Heart left ventricle (tissue), 13 donors: ENCODE results near the gene SUFU.

Experiments used
- CTCF ChIP-seq, 12 donors: fragments of 200-600 bp; sonication (generic) in 4 of 12; IDR thresholded peaks; one replicate each; pipeline versions ENCODE4 v1.5.0 to v1.8.0; 2018 to 2022; ENCODE audit warnings: antibody characterized with exemption in 12 of 12, mild to moderate bottlenecking in 5 of 12
- POLR2A ChIP-seq, 2 donors: fragments of 450-650 bp; IDR thresholded peaks; one replicate each; pipeline ENCODE4 v1.6.1; 2017; ENCODE audit warnings: antibody characterized with exemption in 2 of 2, mild to moderate bottlenecking in 2 of 2, moderate library complexity in 2 of 2
- donor health status: ischemic (EF 13 %, LVEDD 7.1; RV severe dilation, severe dysfunction).
- donor health status: DM: no; HTN: yes; CAD: no.
- donor health status: DM: no; HTN: no; CAD: no.
- donor health status: ischemic (EF 25% LVEDD 6.9; RV normal size, moderate dysfunction).
- donor health status: ischemic (EF 25% LVEDD 5.7; RV mildly dilated, moderate dysfunction).
- donor health status: ischemic (EF 35%, LVEDD 5.7; RV mildly dilated, moderate dysfunction).
- donor health status: nonischemic (EF 11% LVEDD 7.7; RV severe dilation, severe dysfunction).
- donor health status: DM: yes; HTN: yes; CAD: no.
- donor health status: PGD.
- donor health status: ischemic (EF 29% LVEDD 5.4; RV normal size, mild dysfunction).
- donor health status: nonischemic (EF 23%, LVEDD 6.1; RV moderate dilation, normal function).

GRCh38 chr10:102470579-102471546 lies 32.9 kb upstream of the SUFU start:
- no peak for TF ChIP-seq CTCF (IDR thresholded peaks at IDR 0.05)
- TF ChIP-seq POLR2A (IDR thresholded peaks at IDR 0.05) = no peak
